ENCODE measurements around the gene CDX1.

CDX1 gene

GRCh38 chr5:150131978-150132694, 34.4 kb upstream of the CDX1 start:
- no peak for DNase-seq

GRCh38 chr5:150132740-150133139, 33.8 kb upstream of the CDX1 start:
- no peak for DNase-seq

- DNase-seq: no peak
These were observed 32.9 kb upstream of the CDX1 start for GRCh38 chr5:150133581-150134197.

GRCh38 chr5:150134198-150134588, 32.4 kb upstream of the CDX1 start:
- no peak for DNase-seq

GRCh38 chr5:150135557-150136304, 30.8 kb upstream of the CDX1 start:
- no peak for DNase-seq

GRCh38 chr5:150136305-150137167, 30.0 kb upstream of the CDX1 start:
- DNase-seq: no peak

- no peak for DNase-seq
These were observed 29.2 kb upstream of the CDX1 start for GRCh38 chr5:150137168-150137957.

GRCh38 chr5:150137997-150138396, 28.6 kb upstream of the CDX1 start:
- no peak for DNase-seq

- no peak for DNase-seq
These were observed 27.9 kb upstream of the CDX1 start for GRCh38 chr5:150138551-150139265.

- DNase-seq: no peak
These were observed 27.2 kb upstream of the CDX1 start for GRCh38 chr5:150139334-150139733.

GRCh38 chr5:150140830-150141229, 25.7 kb upstream of the CDX1 start:
- no peak for DNase-seq

- no peak for DNase-seq
These were observed 24.9 kb upstream of the CDX1 start for GRCh38 chr5:150141544-150142184.

- no peak for DNase-seq
These were observed 24.2 kb upstream of the CDX1 start for GRCh38 chr5:150142185-150142958.

- no peak for DNase-seq
These were observed 23.6 kb upstream of the CDX1 start for GRCh38 chr5:150142959-150143349.

- DNase-seq: no peak
These were observed 23.0 kb upstream of the CDX1 start for GRCh38 chr5:150143350-150144245.

GRCh38 chr5:150144246-150144801, 22.3 kb upstream of the CDX1 start:
- DNase-seq: no peak

GRCh38 chr5:150144879-150145278, 21.7 kb upstream of the CDX1 start:
- no peak for DNase-seq

GRCh38 chr5:150146235-150146634, 20.3 kb upstream of the CDX1 start:
- DNase-seq: no peak

Measured in NCI-H345 (cell line).